HG02588 (cell line): ENCODE data around the gene TMEM100.

Experiments used
- ATAC-seq: cut with Tn5 transposase; IDR thresholded peaks from one replicate; pipeline ENCODE4 v1.9.1; 2021; ENCODE audit warnings: mild to moderate bottlenecking, moderate library complexity; ENCODE audit not compliant: unreplicated experiment

Gene TMEM100

DNA sequence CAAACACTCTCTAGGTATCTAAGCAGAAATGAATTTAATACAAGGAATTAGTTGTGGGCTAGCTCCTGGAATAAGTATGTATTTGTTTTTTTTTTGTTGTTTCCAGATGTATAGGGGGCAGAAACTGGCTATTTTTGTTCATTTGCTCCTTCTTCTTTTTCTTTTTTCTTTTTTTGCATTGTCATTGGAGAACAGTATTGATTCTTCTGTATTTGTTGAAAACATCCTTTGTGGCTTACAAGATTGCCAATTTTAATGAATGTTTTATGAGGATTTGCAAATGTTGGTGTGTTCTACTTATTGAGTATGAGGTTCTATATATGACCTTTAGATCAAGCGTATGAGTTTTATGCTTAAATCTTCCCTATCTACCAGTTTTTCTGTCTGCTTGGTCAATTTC lies 22.6 kb upstream of the TMEM100 start:
- ATAC-seq: no peak

- no peak for ATAC-seq
Observed at GRCh38 chr17:55743103-55743679, 20.5 kb upstream of the TMEM100 start.

GRCh38 chr17:55742272-55743102 lies 19.8 kb upstream of the TMEM100 start:
- no peak for ATAC-seq

GRCh38 chr17:55741356-55741700 lies 18.7 kb upstream of the TMEM100 start:
- ATAC-seq: no peak

DNA sequence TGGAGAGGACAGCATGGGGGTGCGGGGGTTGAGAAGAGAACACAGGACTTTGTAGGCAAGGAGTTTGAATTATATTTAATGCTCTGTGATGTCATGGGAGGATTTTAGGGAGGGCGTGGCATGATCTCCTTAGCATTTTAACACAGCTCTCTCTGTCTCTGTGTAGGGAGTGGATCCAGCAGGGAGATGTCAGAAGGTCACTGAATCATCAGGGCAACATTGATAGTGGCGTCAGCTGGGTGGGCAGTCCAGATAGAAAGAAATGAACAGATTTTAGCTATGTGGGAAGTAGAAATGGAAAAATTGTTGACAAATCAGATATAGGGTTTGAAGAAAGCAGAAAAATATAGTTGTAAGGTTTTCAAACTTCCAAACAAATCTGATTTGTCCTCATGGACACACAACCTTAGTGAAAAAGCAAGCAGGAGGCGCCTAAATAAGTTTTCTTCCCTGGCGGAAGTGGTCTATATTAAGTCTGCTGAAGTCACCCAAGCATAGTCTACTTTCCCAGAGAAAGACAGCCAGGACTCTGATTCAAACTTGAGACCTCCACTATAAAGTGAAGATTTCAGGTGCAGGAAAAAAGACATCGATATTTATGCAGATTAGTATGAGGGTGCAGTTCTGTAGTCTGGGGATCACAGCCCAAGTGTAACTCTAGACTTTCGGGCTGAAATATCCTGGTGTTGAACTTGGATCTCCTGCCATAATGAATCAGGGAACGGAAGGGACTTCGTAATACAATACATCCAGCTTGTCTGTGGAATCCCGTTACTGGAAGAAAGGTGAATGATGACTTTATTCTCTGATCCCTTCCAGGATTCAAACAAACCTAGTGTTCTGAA lies 18.1 kb upstream of the TMEM100 start:
- ATAC-seq: no peak

- ATAC-seq: no peak
Observed at GRCh38 chr17:55737976-55738501, 15.4 kb upstream of the TMEM100 start.

- ATAC-seq: no peak
Observed at GRCh38 chr17:55735731-55736405, 13.2 kb upstream of the TMEM100 start.

GRCh38 chr17:55734128-55734781 lies 11.6 kb upstream of the TMEM100 start:
- no peak for ATAC-seq

GRCh38 chr17:55731586-55732250 lies 9.1 kb upstream of the TMEM100 start:
- ATAC-seq: no peak

DNA sequence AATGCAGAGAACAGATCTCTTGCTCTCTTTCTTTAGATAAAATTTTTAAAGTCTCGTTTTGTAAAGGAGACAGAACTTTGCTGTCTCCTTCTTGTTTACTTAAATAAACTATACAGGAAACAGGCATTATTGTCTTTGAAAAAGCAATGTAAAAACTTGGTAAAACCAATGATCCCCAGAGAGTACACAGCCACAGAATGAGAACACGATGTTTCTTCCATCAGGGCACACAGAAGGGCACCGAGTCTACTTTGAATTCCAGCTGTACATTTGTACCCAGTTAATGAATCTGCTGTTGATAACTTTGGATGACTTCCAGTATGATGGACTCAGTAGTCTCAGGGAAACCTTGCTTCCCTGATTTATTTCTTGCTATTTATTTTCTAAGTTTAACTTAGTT lies 8.1 kb upstream of the TMEM100 start:
- no peak for ATAC-seq

DNA sequence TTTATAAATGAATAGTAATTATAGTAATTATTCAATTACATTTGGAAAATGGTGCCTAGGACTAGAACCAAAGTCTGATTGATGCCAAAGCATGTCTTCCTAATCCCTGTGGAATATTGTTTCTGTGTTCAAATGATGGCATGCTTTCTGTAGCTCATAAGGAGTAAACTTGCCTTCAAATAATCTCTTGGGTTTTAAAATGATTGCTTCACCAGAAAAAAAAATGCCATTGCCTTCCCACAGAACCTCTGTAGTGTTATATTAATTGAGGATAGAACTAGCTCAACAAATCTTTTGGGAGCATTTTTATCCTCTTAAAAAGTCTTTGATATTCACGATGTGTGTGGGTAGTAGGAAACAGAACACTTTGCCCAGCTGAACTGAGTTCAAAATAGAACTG lies 7.7 kb upstream of the TMEM100 start:
- ATAC-seq: no peak

DNA sequence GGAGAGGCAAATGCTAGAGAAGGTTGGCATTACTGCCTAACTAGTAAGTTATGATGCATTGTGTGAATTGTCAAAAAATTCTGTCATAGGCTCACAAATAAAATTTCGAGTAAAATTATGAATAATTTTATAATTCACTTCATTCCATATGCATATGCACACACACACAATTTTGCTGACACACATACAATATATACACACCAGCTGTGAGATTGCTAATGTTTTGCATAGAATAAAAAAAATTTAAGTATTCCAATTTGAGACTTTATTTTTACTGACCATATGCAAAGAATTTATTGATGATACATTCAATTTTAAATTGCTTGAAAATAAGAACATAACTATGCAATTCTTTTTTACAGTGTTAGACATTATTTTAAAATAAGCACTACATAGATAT lies 6.8 kb upstream of the TMEM100 start:
- ATAC-seq: no peak

- ATAC-seq: no peak
Observed at GRCh38 chr17:55728833-55729232, 6.2 kb upstream of the TMEM100 start.

- ATAC-seq: no peak
Observed at GRCh38 chr17:55728361-55728760, 5.7 kb upstream of the TMEM100 start.

DNA sequence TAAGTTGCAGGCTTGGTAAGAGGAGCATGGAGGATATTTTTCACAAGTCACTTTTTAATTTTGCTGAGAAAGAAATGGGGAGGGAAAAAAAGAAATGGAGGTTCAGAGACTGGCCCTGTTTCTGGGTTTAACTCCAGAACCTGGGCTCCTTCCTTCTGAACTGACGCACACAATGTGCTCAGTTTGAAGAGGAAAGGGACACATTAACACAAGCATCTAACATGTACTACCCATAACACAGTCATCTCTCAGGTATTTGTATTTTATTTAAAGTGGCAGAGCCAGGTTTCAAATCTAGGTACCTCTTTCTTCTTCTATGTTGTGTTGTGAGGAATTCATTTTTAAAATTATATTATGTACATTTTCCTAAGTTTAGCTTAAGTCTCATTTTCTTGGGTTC lies 5.3 kb upstream of the TMEM100 start:
- no peak for ATAC-seq

DNA sequence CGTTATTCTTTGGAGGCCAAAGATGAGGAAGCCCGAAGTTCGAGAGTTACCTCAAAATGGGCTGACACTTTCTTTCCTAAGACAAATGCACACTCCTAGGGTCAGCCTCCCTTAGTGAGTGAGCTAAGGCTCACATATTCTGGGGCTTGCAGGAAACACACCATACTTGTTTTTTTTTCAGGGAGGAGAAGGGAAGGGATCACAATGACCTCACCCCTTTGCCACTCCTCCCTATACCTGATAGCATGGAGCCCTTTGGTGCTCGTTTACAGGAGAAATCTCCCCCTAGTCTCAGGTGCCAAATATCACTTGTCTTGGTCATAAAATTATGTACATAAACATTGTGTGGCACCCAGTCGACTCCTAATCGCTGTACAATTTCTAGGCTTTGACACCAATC lies 4.6 kb upstream of the TMEM100 start:
- ATAC-seq: no peak

- ATAC-seq: no peak
Observed at GRCh38 chr17:55726440-55726839, 3.8 kb upstream of the TMEM100 start.

DNA sequence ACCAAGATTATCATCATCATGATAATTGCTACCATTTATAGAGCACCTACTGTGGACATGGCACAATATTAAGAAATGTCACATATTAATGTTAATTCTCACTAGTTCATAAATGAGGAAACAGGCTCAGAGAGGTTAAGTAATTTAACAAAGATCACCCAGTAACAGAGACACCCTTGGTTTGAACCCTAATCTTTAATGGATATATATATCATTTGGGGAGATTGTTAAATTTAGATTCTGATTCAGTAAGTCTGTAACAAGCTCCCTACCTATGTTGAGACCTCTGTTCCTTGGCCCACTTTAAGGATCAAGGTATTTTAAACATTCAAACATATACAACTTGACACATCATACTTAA lies 804 bp upstream of the TMEM100 start:
- no peak for ATAC-seq

DNA sequence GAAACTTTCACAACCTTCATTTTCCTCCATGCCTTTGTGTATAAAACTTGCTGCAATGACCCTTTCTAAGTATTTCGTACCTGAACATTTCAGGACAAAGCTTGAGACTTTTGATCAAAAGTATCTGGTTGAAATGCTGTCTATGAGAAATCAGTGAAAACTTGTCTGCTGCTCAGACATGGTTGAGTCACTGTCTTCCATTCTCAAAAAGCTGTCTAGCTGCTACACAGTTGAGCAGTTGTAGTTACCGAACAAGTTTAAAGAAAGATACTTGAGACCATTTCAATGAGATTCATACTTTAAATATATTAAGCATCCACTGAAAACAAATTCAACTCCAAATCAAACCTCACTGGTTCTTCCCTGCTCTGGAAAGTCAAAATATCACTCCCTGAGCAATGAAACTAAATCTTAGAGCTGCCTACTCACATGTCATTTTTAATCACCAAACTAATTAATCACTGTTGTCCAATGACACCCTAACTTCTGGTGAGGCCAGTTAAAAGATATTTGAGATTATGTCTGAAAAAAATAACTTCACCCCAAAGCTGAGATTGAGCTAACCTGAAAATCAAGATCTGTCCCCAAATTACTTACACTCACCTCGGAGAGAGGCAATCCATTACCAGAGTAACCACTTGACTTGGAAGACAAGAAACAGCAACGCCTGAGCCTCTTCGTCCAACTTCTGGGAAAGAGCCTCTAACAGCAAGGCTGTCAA lies 488 bp downstream of the TMEM100 start:
- ATAC-seq: no peak
